GM12873 (cell line): ENCODE data around the gene TUBA8.

Experiments used
- CTCF ChIP-seq: IDR thresholded peaks from 2 replicates; pipeline ENCODE4 v1.5.1; 2012; ENCODE audit warnings: low read depth, mild to moderate bottlenecking, moderate library complexity, low read length, control low read depth; ENCODE audit not compliant: insufficient read depth; ENCODE audit errors: missing control alignments

Gene TUBA8

GRCh38 chr22:18133452-18133851 lies 22.8 kb downstream of the TUBA8 start:
- no peak for TF ChIP-seq CTCF

- no peak for TF ChIP-seq CTCF
These were observed 26.1 kb downstream of the TUBA8 start for GRCh38 chr22:18136563-18137320.

GRCh38 chr22:18144105-18144504 lies 33.5 kb downstream of the TUBA8 start:
- TF ChIP-seq CTCF, result no peak

- TF ChIP-seq CTCF, result no peak
These were observed 35.2 kb downstream of the TUBA8 start for GRCh38 chr22:18145676-18146388.

- TF ChIP-seq CTCF, result no peak
These were observed 35.8 kb downstream of the TUBA8 start for GRCh38 chr22:18146389-18146753.

- no peak for TF ChIP-seq CTCF
These were observed 37.2 kb downstream of the TUBA8 start for GRCh38 chr22:18147791-18148190.

GRCh38 chr22:18148293-18148965 lies 37.8 kb downstream of the TUBA8 start:
- no peak for TF ChIP-seq CTCF
